GM19452 (cell line): Measurements from ENCODE around the gene SSH2.
"Not testable (repeated sequence)": the region's sequence is repeated elsewhere in the genome, so short reads cannot be mapped to it uniquely, and the experiment has no call there.

ENCODE experiments used
- ATAC-seq: cut with Tn5 transposase; IDR thresholded peaks from one replicate; pipeline ENCODE4 v1.9.1; 2021; ENCODE audit not compliant: unreplicated experiment

Gene SSH2

DNA sequence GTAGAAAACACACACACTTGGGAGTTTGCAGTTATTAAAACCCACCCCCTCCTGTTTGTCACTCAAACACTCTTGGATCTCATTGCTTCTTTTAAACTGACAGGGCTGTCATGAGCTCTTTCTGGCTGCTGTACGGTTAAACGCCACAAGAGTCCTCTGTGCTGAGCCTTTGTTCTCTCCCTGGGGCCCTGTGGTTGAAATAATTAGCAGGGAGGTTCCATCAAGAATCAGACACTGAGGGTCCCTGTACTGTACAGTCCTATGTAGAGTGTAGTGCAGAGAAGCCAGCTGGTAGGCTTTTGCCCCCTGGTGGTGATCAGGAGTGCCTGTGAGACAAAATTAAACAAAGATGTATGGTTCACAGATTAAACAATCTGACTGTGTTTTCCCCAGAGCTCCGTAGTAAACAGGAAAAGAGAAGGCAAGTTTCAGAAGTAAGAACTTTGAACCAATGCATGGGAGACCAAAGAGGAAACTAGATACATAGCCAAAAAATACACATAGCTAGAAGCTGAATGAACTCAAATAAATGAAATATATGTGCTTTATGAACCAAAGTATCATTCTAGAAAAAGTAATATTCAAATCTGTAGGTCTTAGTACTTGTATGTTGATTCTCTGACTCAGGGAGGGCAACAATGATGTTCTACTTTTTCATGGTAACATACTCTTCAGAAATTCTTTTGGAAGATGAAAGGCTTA, 1.4 kb upstream of the SSH2 start:
- ATAC-seq, result peak; percentile 63

GRCh38 chr17:29930409-29931010, 482 bp upstream of the SSH2 start:
- no peak for ATAC-seq

DNA sequence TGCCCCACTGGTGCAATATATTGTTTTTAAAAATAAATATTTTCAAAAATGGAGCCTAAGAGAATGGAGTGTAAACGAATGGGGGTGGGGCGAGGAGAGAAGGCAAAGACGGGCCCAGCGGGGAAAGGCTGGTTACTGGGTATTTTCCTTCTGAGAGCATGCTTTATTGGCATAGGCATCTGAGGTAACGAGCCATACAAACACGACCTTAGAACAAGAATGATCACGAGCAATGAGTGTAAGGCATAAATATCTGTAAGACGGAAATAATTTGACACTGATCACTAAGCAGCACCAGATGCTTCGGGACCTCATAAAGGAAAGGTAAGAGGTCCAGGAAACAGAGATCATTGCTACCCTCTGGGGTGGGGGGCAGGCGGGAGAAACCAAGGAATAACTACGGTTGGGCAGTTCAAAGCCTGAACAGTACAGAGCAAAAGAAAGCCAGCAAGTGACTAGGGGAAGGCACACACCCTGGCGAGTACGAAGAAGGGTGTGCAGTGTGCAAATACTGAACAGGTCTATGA, 959 bp downstream of the SSH2 start:
- ATAC-seq, result no peak

GRCh38 chr17:29927546-29927945, 2.5 kb downstream of the SSH2 start:
- ATAC-seq, result no peak

- ATAC-seq, result no peak
Measured at GRCh38 chr17:29924786-29925185, 5.2 kb downstream of the SSH2 start.

- ATAC-seq, result no peak
Measured at GRCh38 chr17:29918922-29919856, 10.8 kb downstream of the SSH2 start.

- no peak for ATAC-seq
Measured at GRCh38 chr17:29918016-29918415, 12.0 kb downstream of the SSH2 start.

- no peak for ATAC-seq
Measured at GRCh38 chr17:29914819-29915537, 15.1 kb downstream of the SSH2 start.

- no peak for ATAC-seq
Measured at GRCh38 chr17:29911641-29912177, 18.3 kb downstream of the SSH2 start.

GRCh38 chr17:29909236-29910003, 20.6 kb downstream of the SSH2 start:
- no peak for ATAC-seq

GRCh38 chr17:29906969-29907368, 23.1 kb downstream of the SSH2 start:
- ATAC-seq, result no peak

GRCh38 chr17:29905879-29906167, 24.2 kb downstream of the SSH2 start:
- ATAC-seq, result no peak

DNA sequence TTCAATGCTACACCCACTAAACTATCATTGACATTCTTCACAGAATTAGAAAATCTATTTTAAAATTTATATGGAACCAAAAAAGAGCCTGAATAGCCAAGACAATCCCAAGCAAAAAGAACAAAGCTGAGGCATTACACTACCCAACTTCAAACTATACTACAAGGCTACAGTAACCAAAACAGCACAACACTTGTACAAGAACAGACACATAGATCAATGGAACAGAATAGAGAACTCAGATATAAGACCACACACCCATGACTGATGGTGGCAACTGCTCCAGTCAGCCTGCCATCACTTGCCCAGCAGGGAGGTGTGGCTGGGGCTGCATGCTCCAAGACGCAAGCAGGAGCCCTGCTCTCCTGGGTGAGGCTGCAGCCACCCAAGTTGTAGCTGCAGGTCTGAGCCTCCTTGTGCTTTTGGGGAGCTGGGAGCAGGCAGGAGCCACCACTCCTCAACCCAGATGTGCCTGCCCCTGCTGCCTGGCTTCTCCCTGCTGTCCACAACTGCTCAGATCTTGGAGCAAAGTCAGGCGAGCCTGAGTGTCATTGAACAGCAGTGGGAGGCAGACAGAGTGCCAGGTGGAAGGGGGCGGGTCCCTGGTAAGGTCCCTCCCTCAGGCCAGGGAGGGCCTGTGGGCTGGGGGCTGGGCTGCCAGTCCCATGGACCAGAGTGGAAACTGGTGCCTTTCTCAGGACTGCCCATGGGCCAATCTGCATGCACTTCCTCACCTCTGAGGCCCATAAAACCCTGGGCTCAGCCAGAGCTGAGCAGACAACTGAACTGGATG, 24.7 kb downstream of the SSH2 start:
- ATAC-seq, result no peak

DNA sequence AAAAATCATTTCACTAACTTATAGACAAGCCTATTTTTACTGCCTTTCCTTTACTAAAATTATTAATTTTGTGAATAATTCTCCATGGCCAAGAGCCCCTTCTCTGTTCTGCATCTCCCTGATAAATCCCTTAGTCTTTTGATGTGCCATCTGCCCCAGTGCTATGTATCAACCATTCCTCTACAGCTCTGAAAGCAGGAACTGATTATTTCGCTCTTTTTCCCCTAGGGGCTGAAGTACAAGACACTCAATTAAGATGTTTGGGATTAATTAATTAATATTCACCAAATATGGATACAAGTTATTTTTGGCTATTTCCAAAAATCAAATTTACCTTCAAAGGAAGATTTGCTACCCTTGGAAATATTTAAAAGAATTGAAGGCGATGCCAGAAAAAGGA, 26.6 kb downstream of the SSH2 start:
- ATAC-seq, result no peak

DNA sequence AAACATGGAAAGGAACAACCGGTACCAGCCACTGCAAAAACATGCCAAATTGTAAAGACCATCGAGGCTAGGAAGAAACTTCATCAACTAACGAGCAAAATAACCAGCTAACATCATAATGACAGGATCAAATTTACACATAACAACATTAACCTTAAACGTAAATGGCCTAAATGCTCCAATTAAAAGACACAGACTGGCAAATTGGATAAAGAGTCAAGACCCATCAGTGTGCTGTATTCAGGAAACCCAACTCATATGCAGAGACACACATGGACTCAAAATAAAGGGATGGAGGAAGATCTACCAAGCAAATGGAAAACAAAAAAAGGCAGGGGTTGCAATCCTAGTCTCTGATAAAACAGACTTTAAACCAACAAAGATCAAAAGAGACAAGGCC, 32.9 kb downstream of the SSH2 start:
- ATAC-seq, result not testable (repeated sequence)

DNA sequence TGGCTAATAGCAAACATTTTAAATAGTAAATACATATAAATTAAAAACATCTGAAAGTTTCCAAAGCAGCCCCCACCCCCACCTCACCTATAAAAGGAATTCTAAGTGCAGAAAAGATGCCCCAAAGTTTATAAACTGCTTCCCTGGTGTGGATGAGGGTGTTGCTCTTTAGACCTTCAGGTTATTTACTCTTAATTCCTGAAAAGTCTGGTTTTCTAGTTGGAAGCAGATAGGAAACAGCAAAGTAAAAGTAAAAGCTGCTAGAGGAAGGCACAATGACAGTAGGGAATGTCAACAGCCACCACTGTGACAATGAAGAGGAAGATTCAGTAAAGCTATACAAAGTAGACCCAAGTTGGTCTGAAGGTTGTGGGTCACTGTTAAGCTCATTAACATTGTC, 37.8 kb downstream of the SSH2 start:
- ATAC-seq, result no peak

- ATAC-seq, result no peak
Measured at GRCh38 chr17:29891131-29891530, 38.9 kb downstream of the SSH2 start.

- no peak for ATAC-seq
Measured at GRCh38 chr17:29885031-29885640, 44.9 kb downstream of the SSH2 start.

- ATAC-seq, result no peak
Measured at GRCh38 chr17:29883497-29883896, 46.5 kb downstream of the SSH2 start.
